K562 (cell line): ENCODE data around the gene ITGB5. TPM values are rescaled to one million over a fixed set of nuclear protein-coding genes. Genes with fewer than 3 reads are reported as not detected.

ENCODE experiments used
- BHLHE40 ChIP-seq: IDR thresholded peaks from 2 replicates; pipeline ENCODE4 v1.6.1; 2011; ENCODE audit warnings: low read length, improper control_type of control experiment
- ESRRA ChIP-seq: fragments of 450-650 bp; IDR thresholded peaks from 2 replicates; pipeline ENCODE4 v1.6.1; 2014; ENCODE audit warnings: low read depth, mild to moderate bottlenecking, moderate library complexity, borderline replicate concordance
- GABPB1 ChIP-seq: sonication (generic); formaldehyde crosslinking; IDR thresholded peaks from 2 replicates; pipeline ENCODE4 v1.8.0; 2022; ENCODE audit warnings: mild to moderate bottlenecking, missing genetic modification reagents
- HMG20A ChIP-seq: fragments of 450-650 bp; formaldehyde crosslinking; conservative IDR thresholded peaks from 2 replicates; pipeline ENCODE4 v1.4.0; 2020; ENCODE audit warnings: mild to moderate bottlenecking, mixed read lengths
- HNRNPK ChIP-seq: fragments of 200-400 bp; formaldehyde crosslinking; IDR thresholded peaks from one replicate; pipeline ENCODE4 v1.6.1; 2018; ENCODE audit warnings: mild to moderate bottlenecking, low read depth, low read length; ENCODE audit not compliant: poor library complexity, severe bottlenecking
- LCOR ChIP-seq: sonication (generic); formaldehyde crosslinking; IDR thresholded peaks from 2 replicates; pipeline ENCODE4 v1.8.0; 2022; ENCODE audit warnings: mild to moderate bottlenecking, missing genetic modification reagents
- RBM14 ChIP-seq: fragments of 200-400 bp; formaldehyde crosslinking; IDR thresholded peaks from 2 replicates; pipeline ENCODE4 v1.6.1; 2018; ENCODE audit warnings: low read depth, mild to moderate bottlenecking, low read length, moderate library complexity, borderline replicate concordance; ENCODE audit not compliant: insufficient read depth
- SAFB2 ChIP-seq: fragments of 200-400 bp; formaldehyde crosslinking; IDR thresholded peaks from 2 replicates; pipeline ENCODE4 v1.6.1; 2018; ENCODE audit warnings: borderline replicate concordance, low read length, low read depth, moderate library complexity; ENCODE audit not compliant: severe bottlenecking
- SMAD1 ChIP-seq: fragments of 150-350 bp; IDR thresholded peaks from 2 replicates; pipeline ENCODE4 v1.6.1; 2014; ENCODE audit warnings: low read length, low read depth; ENCODE audit not compliant: partially characterized antibody
- TOE1 ChIP-seq, 2 experiments: fragments of 450-650 bp in 1 of 2; sonication (generic) in 1 of 2; formaldehyde crosslinking in 1 of 2; IDR thresholded peaks; 2 replicates each; pipeline versions ENCODE4 v1.7.1 to v1.8.0; 2016 to 2022; ENCODE audit warnings: borderline replicate concordance in 2 of 2, mild to moderate bottlenecking in 2 of 2, antibody characterized with exemption in 1 of 2, inconsistent platforms in 1 of 2, low read depth in 1 of 2, missing genetic modification reagents in 1 of 2, moderate library complexity in 1 of 2
- ZNF347 ChIP-seq: fragments of 450-650 bp; formaldehyde crosslinking; IDR thresholded peaks from 2 replicates; pipeline ENCODE4 v1.4.0; 2020; ENCODE audit warnings: low read depth, mild to moderate bottlenecking, moderate library complexity
- ZNF764 ChIP-seq: fragments of 250-450 bp; sonication (Bioruptor Pico); IDR thresholded peaks from 2 replicates; pipeline ENCODE4 v1.4.0; 2020; ENCODE audit warnings: low read depth, mild to moderate bottlenecking, moderate library complexity
- polyA plus RNA-seq, 8 experiments: library from polyadenylated mRNA; depleted of rRNA in 4 of 8; stranded (reverse) in 5 of 8; unstranded in 3 of 8; fragments of >200 nt; fragmentation: Nextera tagmentation in 2 of 8; fragmentation: Illumina TruSeq in 1 of 8; extraction: Ambion mirVana in 2 of 8; extraction: Trizol in 1 of 8; gene quantifications; 2 replicates each; pipeline versions ENCODE4 v1.2.1 to v1.2.3, GENCODE V29; 2011 to 2014; ENCODE audit warnings: inconsistent platforms in 1 of 8, missing spikeins in 1 of 8
- total RNA-seq, 7 experiments: library from RNA; depleted of rRNA in 6 of 7; stranded (reverse); fragments of >200 nt in 6 of 7; fragmentation: Illumina TruSeq in 2 of 7; extraction: Trizol in 2 of 7; gene quantifications; 2 replicates each; pipeline versions ENCODE4 v1.2.1 to v1.2.3, GENCODE V29; 2011 to 2021; ENCODE audit warnings: low replicate concordance in 1 of 7
- TF ChIP-seq, protein P1 (sequence below): fragments of 450-650 bp; IDR thresholded peaks from 2 replicates; pipeline ENCODE4 v1.6.1; 2016; ENCODE audit warnings: borderline replicate concordance
- TF ChIP-seq, protein P2 (sequence below): fragments of 250-450 bp; sonication (Bioruptor Pico); IDR thresholded peaks from 2 replicates; pipeline ENCODE4 v1.9.0; 2021; ENCODE audit warnings: mild to moderate bottlenecking, inconsistent platforms

The ITGB5 gene
- total and polyA plus RNA-seq, 9 of the 15 experiments (the other 6 are each of a cell fraction or from before 2014, with no cell fraction given) = 1.7 to 46.8 (median 9.9) TPM

DNA sequence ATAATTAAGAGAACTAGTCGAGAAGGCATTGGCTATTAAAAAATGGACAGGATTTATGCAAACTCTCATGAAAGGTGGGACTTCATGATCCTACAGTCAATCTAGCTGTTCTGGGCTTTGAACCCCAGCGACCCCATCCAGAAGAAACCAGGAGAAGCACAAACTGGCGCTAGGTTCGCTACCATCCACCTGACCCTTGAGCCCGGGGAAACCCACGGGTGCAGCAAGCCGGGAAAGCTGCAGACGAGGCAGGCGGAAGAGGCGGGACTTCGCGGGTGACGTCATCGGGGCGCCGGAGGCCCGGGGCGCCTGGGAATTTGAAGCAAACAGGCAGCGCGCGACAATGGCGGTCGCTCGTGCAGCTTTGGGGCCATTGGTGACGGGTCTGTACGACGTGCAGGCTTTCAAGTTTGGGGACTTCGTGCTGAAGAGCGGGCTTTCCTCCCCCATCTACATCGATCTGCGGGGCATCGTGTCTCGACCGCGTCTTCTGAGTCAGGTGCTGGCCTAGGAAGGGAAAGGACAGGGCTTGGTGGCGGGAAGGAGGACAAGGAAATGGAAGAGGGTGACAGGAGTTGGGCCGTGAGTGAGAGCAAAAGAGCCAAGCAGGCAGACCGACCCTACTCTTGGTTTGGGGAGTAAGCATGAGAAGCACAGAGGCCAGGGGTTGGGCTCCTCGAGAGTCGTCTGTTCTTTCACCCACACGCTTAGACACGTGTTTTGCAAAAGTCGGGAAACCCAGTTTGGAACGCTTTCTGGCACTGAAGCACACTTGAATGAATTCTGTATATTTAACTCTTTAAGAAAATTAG, 156.8 kb downstream of the ITGB5 start, which contains the start of gene UMPS (continued):
- peak; percentile 90 for TF ChIP-seq GABPB1 (CRISPR knock-in tag)
- no peak for TF ChIP-seq SAFB2
- peak; percentile 38; the same call in 1 of the 2 replicates for TF ChIP-seq ESRRA
- TF ChIP-seq BHLHE40 = 0 out of 2 replicates have a peak, but pooled peaks have one; percentile 54
- TF ChIP-seq TOE1 (IDR thresholded peaks at IDR 0.05; ENCODE audit: borderline replicate concordance) = 0 out of 2 replicates have a peak, but pooled peaks have one; percentile 10
- TF ChIP-seq TOE1 (CRISPR knock-in tag; IDR thresholded peaks at IDR 0.05; ENCODE audit: borderline replicate concordance, low read depth) = no peak
- TF ChIP-seq, protein P1, sequence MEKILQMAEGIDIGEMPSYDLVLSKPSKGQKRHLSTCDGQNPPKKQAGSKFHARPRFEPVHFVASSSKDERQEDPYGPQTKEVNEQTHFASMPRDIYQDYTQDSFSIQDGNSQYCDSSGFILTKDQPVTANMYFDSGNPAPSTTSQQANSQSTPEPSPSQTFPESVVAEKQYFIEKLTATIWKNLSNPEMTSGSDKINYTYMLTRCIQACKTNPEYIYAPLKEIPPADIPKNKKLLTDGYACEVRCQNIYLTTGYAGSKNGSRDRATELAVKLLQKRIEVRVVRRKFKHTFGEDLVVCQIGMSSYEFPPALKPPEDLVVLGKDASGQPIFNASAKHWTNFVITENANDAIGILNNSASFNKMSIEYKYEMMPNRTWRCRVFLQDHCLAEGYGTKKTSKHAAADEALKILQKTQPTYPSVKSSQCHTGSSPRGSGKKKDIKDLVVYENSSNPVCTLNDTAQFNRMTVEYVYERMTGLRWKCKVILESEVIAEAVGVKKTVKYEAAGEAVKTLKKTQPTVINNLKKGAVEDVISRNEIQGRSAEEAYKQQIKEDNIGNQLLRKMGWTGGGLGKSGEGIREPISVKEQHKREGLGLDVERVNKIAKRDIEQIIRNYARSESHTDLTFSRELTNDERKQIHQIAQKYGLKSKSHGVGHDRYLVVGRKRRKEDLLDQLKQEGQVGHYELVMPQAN = peak; percentile 85
- TF ChIP-seq, protein P2, sequence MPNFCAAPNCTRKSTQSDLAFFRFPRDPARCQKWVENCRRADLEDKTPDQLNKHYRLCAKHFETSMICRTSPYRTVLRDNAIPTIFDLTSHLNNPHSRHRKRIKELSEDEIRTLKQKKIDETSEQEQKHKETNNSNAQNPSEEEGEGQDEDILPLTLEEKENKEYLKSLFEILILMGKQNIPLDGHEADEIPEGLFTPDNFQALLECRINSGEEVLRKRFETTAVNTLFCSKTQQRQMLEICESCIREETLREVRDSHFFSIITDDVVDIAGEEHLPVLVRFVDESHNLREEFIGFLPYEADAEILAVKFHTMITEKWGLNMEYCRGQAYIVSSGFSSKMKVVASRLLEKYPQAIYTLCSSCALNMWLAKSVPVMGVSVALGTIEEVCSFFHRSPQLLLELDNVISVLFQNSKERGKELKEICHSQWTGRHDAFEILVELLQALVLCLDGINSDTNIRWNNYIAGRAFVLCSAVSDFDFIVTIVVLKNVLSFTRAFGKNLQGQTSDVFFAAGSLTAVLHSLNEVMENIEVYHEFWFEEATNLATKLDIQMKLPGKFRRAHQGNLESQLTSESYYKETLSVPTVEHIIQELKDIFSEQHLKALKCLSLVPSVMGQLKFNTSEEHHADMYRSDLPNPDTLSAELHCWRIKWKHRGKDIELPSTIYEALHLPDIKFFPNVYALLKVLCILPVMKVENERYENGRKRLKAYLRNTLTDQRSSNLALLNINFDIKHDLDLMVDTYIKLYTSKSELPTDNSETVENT (CRISPR knock-in tag) = no peak
- no peak for TF ChIP-seq HMG20A (CRISPR knock-in tag)
- no peak for TF ChIP-seq LCOR (CRISPR knock-in tag)
- TF ChIP-seq HNRNPK = no peak
- no peak for TF ChIP-seq ZNF764 (CRISPR knock-in tag)
- no peak for TF ChIP-seq ZNF347 (CRISPR knock-in tag)
- TF ChIP-seq SMAD1 = peak; percentile 59
- TF ChIP-seq RBM14 = no peak
